NCI-H2107 treated with DMSO at 0.1 percent for 48 hours (cell line): ENCODE results near the gene KLHDC3.

Experiments used
- DNase-seq: peaks from one replicate; lab custom pipeline; 2025; ENCODE audit not compliant: unreplicated experiment; lab: John Stamatoyannopoulos, UW

The KLHDC3 gene

GRCh38 chr6:43013843-43014433 is at the start of gene KLHDC3, which contains the start of gene MEA1:
Gene KLHDC3 (plus strand): TSS chr6:43014249. CDS start chr6:43017193, 2,944 bp downstream.
Gene MEA1 (minus strand): TSS chr6:43013946. CDS start chr6:43013813, 133 bp downstream.
- peak; percentile 93 for DNase-seq

GRCh38 chr6:42966571-42966970 is 47.5 kb upstream of the KLHDC3 start:
- DNase-seq = no peak

- DNase-seq = no peak
Observed at GRCh38 chr6:42967228-42967627, 46.8 kb upstream of the KLHDC3 start.

- DNase-seq = no peak
Observed at GRCh38 chr6:42968126-42968701, 45.8 kb upstream of the KLHDC3 start.

- DNase-seq = no peak
Observed at GRCh38 chr6:42968783-42969182, 45.3 kb upstream of the KLHDC3 start.

- DNase-seq = no peak
Observed at GRCh38 chr6:42969431-42969830, 44.6 kb upstream of the KLHDC3 start.

GRCh38 chr6:42969934-42970333 is 44.1 kb upstream of the KLHDC3 start:
- DNase-seq = no peak

- no peak for DNase-seq
Observed at GRCh38 chr6:42970871-42971612, 43.0 kb upstream of the KLHDC3 start.

GRCh38 chr6:42971746-42972327 is 42.2 kb upstream of the KLHDC3 start:
- DNase-seq = no peak

- DNase-seq = no peak
Observed at GRCh38 chr6:42973926-42974325, 40.1 kb upstream of the KLHDC3 start.

- no peak for DNase-seq
Observed at GRCh38 chr6:42974919-42975505, 39.0 kb upstream of the KLHDC3 start.

- no peak for DNase-seq
Observed at GRCh38 chr6:42978487-42978838, 35.6 kb upstream of the KLHDC3 start.

- DNase-seq = peak; percentile 23
Observed at GRCh38 chr6:42978839-42979522, 35.1 kb upstream of the KLHDC3 start, which contains the start of gene PEX6. Gene PEX6 (minus strand): TSS chr6:42979181. CDS start chr6:42979150, 31 bp downstream.

GRCh38 chr6:42979523-42980177 is 34.4 kb upstream of the KLHDC3 start:
- no peak for DNase-seq

GRCh38 chr6:42981836-42982235 is 32.2 kb upstream of the KLHDC3 start:
- DNase-seq = no peak

GRCh38 chr6:42984001-42984923 is 29.8 kb upstream of the KLHDC3 start, which contains the start of gene PPP2R5D:
Gene PPP2R5D (plus strand): TSS chr6:42984570. CDS start chr6:42984678, 108 bp downstream.
- peak; percentile 95 for DNase-seq

GRCh38 chr6:42984924-42985475 is 29.0 kb upstream of the KLHDC3 start:
- no peak for DNase-seq

- DNase-seq = no peak
Observed at GRCh38 chr6:42987533-42988451, 26.3 kb upstream of the KLHDC3 start.
